Left lobe of liver (tissue), 2 donors: Measurements from ENCODE around the gene MAGEE1. TPM values are rescaled to one million over a fixed set of nuclear protein-coding genes. Genes with fewer than 3 reads are reported as not detected.
A peak's percentile ranks its signal among the peaks of the same experiment; 100 is the strongest.

Experiments
- ATAC-seq: fragments of 200-7000 bp; cut with Tn5 transposase; one replicate; pipeline ENCODE4 v1.9.1; 2020; ENCODE audit warnings: mild to moderate bottlenecking, moderate library complexity
- DNase-seq: peaks from one replicate; pipeline ENCODE4 v3.0.0-alpha.2; 2020; ENCODE audit warnings: low spot score
- total RNA-seq: library from RNA; stranded (reverse); gene quantifications from one replicate; pipeline ENCODE4 v1.2.1, GENCODE V29; 2021
- donor health status: DM: no; HTN: no; CAD: no; lungs with moderate emphysema.
- donor health status: DM: no; HTN: yes; CAD: no.

The MAGEE1 gene, protein sequence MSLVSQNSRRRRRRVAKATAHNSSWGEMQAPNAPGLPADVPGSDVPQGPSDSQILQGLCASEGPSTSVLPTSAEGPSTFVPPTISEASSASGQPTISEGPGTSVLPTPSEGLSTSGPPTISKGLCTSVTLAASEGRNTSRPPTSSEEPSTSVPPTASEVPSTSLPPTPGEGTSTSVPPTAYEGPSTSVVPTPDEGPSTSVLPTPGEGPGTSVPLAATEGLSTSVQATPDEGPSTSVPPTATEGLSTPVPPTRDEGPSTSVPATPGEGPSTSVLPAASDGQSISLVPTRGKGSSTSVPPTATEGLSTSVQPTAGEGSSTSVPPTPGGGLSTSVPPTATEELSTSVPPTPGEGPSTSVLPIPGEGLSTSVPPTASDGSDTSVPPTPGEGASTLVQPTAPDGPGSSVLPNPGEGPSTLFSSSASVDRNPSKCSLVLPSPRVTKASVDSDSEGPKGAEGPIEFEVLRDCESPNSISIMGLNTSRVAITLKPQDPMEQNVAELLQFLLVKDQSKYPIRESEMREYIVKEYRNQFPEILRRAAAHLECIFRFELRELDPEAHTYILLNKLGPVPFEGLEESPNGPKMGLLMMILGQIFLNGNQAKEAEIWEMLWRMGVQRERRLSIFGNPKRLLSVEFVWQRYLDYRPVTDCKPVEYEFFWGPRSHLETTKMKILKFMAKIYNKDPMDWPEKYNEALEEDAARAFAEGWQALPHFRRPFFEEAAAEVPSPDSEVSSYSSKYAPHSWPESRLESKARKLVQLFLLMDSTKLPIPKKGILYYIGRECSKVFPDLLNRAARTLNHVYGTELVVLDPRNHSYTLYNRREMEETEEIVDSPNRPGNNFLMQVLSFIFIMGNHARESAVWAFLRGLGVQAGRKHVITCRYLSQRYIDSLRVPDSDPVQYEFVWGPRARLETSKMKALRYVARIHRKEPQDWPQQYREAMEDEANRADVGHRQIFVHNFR
- 0.18 TPM for total RNA-seq

DNA sequence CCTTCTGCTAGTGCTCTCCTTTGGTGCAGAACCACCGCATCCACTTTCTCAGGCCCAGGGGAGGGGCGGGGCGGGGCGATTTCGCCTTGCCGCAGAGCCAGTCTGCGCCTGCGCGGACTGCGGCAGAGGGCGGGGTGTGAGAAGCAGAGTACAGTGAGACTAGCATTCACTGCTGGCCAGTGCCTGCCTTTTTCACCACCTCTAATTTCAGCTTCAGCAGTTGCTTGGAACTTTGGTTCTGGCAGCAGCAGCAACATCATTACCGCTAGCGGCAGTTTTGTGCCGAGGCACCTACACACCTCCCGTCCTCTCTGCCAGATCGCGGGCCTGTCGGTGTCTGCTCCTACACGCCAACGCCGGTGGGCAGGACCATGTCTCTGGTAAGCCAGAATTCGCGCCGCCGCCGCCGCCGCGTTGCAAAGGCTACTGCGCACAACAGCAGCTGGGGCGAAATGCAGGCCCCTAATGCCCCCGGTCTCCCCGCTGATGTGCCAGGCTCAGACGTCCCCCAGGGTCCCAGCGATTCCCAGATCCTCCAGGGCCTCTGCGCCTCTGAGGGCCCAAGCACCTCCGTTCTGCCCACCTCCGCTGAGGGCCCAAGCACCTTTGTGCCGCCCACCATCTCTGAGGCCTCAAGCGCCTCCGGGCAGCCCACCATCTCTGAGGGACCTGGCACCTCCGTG lies at the start of gene MAGEE1:
MAGEE1 (plus strand) TSS at position 151 of the 683 bp plus-strand sequence; CDS start at position 372, 221 bp downstream.
- ATAC-seq (peak; percentile 98), DNase-seq (peak; percentile 73)

DNA sequence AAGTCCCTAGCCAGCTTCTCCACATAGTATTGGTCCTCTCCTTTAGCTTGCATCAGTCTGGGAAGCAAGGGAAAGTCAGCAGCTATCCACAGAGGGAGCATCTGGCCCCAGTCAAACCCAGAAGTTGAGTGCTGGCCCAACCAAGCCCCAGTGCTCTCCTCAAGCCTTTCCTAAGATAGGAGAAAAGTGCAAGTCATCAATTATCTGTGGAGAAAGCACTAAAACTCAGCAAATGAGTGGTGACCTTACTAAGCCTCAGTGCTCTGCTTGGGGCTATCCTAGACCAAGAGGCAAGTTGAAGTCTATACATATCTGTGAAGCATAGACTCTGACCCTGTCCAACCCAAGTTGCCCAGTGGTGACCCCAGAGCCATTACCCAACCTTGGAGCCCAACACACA lies 28.5 kb upstream of the MAGEE1 start:
- ATAC-seq (no peak), DNase-seq (no peak)

DNA sequence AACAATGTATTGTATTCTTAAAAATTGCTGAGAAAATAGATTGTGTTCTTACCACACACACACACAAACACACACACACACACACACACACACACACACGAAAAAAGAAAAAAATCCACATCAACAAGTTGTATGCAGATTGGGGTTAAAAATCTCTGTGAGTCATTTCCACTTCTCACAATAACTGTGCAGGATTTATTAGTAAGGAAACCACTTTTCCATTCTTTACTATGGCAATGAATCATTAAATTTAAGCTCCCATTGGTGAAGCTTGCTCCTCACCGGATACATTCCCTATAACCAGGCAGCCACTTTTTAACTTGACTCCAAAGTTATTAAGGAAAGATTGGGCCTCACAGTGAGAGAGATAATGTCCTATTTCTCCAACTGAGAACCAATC lies 19.7 kb upstream of the MAGEE1 start:
- ATAC-seq: no peak
- DNase-seq: no peak

DNA sequence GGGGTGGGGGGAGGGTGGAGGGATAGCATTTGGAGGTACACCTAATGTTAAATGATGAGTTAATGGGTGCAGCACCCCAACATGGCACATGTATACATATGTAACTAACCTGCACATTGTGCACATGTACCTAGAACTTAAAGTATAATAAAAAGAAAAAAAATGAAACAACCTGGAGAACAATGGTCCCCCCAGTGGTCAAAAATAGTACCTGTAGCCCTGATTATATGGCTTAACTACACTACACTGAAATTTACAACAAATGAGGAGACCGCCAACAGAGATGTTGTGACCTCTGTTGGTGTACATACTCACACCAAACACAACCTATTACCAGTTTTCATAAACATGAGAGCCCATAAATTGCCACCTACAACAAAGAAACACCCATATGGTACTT lies 7.3 kb upstream of the MAGEE1 start:
- ATAC-seq (no peak), DNase-seq (no peak)

DNA sequence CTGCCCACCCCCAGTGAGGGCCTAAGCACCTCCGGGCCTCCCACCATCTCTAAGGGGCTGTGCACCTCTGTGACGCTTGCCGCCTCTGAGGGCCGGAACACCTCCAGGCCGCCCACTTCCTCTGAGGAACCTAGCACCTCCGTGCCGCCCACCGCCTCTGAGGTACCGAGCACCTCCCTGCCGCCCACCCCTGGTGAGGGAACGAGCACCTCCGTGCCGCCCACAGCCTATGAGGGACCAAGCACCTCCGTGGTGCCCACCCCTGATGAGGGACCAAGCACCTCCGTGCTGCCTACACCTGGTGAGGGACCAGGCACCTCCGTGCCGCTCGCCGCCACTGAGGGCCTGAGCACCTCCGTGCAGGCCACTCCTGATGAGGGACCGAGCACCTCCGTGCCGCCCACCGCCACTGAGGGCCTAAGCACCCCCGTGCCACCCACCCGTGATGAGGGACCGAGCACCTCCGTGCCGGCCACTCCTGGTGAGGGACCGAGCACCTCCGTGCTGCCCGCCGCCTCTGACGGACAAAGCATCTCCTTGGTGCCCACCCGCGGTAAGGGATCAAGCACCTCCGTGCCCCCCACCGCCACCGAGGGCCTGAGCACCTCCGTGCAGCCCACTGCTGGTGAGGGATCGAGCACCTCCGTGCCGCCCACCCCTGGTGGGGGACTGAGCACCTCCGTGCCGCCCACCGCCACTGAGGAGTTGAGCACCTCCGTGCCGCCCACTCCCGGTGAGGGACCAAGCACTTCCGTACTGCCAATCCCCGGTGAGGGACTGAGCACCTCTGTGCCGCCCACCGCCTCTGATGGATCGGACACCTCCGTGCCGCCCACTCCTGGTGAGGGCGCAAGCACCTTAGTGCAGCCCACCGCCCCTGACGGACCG lies 977 bp downstream of the MAGEE1 start:
- ATAC-seq (peak; percentile 47), DNase-seq (peak; percentile 35)

DNA sequence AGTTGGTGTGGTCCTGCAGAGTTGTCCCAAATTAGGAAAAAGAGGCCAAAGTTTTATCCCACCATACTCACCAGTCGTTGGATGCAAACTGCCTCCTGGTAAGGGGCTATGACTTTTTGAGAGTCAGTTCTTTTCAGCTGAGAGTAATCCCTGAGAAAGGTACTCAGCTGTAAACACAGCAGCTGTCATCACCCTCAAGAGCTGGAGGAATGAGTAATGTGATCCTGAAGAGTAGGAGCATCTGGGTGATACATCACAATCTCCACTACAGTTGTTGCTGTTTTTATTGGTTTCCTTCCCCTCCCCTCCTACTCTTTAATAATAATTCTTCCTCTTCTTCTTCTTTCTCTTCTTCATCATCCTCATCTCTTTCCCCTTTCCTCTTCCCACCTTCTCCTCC lies 5.7 kb downstream of the MAGEE1 start:
- DNase-seq (no peak), ATAC-seq (no peak)

DNA sequence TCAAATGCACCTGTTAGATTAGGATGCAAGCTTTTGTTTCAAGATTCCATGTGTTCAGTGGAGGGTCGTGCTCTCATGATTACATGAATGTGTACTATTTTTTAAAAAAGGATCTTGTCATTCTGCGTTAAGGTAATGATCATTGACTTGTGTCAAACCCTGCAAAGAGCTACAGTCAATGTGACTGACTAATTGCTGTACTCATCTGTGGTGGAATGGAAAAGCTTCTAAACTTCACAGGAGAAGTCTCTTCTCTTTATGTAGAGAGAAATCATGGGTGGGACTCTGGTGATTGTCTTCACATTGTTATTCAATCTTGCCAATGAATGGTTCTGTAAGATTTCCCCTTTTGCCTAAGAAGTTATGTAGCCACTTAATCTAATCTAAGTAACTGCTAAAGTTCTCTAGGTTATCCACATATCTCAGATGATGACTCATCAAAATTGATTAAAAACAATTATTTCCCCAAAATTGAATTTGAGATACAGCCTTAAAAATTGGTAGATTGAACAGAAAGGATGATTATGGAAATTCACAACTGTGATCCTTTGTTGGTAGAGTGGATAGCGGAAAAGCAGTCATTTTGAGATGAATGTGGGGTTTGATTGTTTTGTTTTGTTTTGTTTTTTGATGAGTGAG lies 6.7 kb downstream of the MAGEE1 start:
- DNase-seq: no peak
- ATAC-seq: no peak

DNA sequence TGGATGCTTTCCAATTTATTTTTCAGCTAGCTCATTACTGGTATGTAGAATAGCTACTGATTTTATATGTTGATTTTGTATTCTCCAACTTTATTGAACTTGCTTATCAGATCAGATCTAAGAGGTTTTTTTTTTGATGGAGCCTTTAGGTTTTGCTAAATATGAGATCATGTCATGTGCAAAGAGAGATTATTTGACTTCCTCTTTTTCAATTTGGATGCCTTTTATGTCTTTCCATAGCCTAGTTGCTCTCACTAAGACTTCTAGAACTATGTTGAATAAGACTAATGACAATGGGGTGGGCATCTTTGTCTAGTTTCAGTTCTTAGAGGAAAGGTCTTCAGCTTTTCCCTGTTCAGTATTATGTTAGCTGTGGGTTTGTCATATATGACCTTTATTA lies 11.7 kb downstream of the MAGEE1 start:
- ATAC-seq: no peak

DNA sequence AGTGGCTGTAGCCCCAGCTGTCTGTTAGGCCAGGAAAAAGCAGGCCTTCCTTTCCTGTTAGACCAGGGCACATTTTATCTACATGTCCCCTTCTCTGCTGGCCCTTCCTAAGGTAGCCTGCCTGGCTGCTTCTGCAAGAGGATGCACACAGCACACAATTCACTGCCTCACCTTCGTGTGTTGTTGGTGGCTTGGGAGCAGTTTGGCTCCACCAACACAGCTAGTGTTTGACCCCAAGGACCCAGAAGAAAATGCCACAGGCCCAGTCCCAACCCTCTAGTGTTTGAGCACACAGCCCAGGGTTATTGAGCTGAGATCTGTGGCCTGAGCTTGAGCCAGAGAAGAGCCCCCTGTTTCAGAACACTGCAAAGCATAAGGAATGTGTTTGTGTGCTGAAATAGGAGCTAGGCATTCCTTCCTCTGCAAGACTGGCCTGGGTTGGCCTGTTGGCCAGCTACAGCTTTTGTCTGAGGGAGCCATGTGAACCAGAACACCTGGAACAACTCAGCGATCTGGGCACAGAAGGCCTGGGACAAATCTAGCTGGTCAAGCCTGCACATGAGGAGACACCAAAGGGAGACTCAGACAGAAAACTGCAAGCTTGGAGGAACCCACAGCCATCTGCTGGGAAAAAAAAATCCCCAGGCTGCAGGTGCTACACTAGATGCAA lies 26.4 kb downstream of the MAGEE1 start:
- DNase-seq: no peak

More for the DNA sequence above, 11.7 kb downstream of the MAGEE1 start:
- no peak for DNase-seq

DNA sequence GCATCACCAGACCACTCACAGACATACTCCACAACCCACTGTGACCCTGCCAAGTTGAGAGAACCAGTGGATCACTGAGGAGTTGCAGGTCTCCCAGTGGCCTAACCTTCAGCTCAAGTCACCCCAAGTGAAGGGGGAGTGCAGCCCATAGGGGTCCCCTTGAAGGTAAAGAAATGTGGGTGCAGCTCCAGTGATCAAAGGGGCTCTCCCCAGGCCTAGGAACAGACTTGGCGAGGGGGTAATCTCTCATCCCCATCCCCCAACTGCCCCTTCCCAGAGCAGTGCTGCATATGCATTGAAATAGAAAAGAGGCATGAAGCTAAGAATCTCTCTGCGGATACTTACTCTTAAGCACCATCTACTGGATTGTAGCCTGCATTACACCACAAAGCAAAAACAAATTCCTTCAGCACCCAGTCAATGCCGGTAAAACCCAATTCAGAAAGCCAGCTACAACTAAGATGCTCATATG lies 27.0 kb downstream of the MAGEE1 start:
- no peak for DNase-seq

More for the DNA sequence above, 26.4 kb downstream of the MAGEE1 start:
- no peak for ATAC-seq

DNA sequence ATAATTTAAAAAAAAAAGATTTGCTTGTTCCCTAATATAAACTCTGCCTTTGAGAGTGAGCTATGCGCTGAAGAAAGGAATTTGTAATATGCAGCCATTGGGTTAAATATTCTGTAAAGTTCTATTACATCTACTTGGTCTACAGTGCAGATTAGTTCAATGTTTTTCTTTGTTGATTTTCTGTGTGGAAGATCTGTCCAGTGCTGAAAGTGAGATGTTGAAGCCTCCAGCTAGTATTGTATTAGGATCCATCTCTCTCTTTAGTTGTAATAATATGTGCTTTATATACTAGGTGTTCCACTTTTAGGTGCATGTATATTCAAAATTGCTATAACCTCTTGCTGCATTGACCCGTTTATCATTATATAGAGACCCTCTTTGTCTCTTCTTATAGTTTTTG lies 49.8 kb downstream of the MAGEE1 start:
- no peak for ATAC-seq
- no peak for DNase-seq

More for the DNA sequence above, 27.0 kb downstream of the MAGEE1 start:
- peak; percentile 81 for ATAC-seq
